ENCODE measurements around the gene CCDC171. TPM values are rescaled to one million over a fixed set of nuclear protein-coding genes. Genes with fewer than 3 reads are reported as not detected.

CCDC171 gene
- total RNA-seq, 1 experiment from 2014 or later, result 1.6 TPM

GRCh38 chr9:15711531-15711930, 158.7 kb downstream of the CCDC171 start:
- no peaks in the 10 kb centered on the region for H3K27me3 ChIP-seq (replicated peaks; ENCODE audit: control insufficient read depth, insufficient read depth, low read length)
- ChIA-PET CTCF (no interaction called here), POLR2A (no interaction called here)
- H3K9me3 ChIP-seq, result no peaks in the 10 kb centered on the region
- no peak overlapping the region for H3K27ac Mint-ChIP-seq (ENCODE audit: unreplicated experiment)
- intact Hi-C loops (cut with micrococcal nuclease; ENCODE audit: unreplicated experiment), result no loop called here
- H3K27me3 Mint-ChIP-seq (ENCODE audit: insufficient read depth, unreplicated experiment), result no peaks in the 10 kb centered on the region
- no peak for DNase-seq
- no peaks in the 10 kb centered on the region for H3K4me1 Mint-ChIP-seq (ENCODE audit: low read depth, unreplicated experiment)
- no peaks in the 10 kb centered on the region for H3K36me3 Mint-ChIP-seq (ENCODE audit: insufficient read depth, unreplicated experiment)
- H3K9me3 Mint-ChIP-seq (ENCODE audit: unreplicated experiment), result no peaks in the 10 kb centered on the region
- no peak overlapping the region for H3K4me3 Mint-ChIP-seq (ENCODE audit: unreplicated experiment)
- TF ChIP-seq, protein P1, sequence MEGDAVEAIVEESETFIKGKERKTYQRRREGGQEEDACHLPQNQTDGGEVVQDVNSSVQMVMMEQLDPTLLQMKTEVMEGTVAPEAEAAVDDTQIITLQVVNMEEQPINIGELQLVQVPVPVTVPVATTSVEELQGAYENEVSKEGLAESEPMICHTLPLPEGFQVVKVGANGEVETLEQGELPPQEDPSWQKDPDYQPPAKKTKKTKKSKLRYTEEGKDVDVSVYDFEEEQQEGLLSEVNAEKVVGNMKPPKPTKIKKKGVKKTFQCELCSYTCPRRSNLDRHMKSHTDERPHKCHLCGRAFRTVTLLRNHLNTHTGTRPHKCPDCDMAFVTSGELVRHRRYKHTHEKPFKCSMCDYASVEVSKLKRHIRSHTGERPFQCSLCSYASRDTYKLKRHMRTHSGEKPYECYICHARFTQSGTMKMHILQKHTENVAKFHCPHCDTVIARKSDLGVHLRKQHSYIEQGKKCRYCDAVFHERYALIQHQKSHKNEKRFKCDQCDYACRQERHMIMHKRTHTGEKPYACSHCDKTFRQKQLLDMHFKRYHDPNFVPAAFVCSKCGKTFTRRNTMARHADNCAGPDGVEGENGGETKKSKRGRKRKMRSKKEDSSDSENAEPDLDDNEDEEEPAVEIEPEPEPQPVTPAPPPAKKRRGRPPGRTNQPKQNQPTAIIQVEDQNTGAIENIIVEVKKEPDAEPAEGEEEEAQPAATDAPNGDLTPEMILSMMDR (IDR thresholded peaks at IDR 0.05; ENCODE audit: insufficient read depth in 1 of 2, low read depth in 1 of 2, low read length in 1 of 2, severe bottlenecking in 1 of 2, unreplicated experiment in 1 of 2), result no peak
- no peak overlapping the region for H3K4me3 ChIP-seq (ENCODE audit: low read depth, low read length)
- no peaks in the 10 kb centered on the region for H3K36me3 ChIP-seq (ENCODE audit: control insufficient read depth, insufficient read depth, low read length)
- no TSS peak for BruUV-seq (replicated peaks)
- no peaks in the 10 kb centered on the region for H3K4me1 ChIP-seq

DNA sequence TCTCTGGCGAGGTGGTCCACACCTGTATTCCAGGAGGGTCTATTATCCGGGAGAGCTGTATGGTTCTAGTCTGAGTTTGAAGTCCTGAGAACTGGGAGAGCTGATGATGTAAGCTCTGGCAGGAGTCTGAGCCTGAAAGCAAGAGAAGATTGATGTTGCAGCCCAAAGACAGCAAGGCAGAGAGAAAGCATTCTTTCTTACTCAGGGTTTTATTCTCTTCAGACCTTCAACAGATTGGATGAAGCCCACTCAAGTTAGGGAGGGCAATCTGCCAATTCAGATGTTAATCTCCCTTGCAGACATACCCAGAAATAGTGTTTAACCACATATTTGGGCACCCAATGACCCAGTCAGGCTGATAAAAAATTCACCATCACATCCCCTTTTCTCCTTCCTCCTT, 159.1 kb downstream of the CCDC171 start:
- Histone ChIP-seq H3K27me3 (replicated peaks; ENCODE audit: control insufficient read depth, insufficient read depth, low read length) (no peaks in the 10 kb centered on the region), H3K9me3 (no peaks in the 10 kb centered on the region), H3K36me3 (ENCODE audit: control insufficient read depth, insufficient read depth, low read length) (no peaks in the 10 kb centered on the region), H3K4me3 (ENCODE audit: low read depth, low read length) (no peak overlapping the region), H3K4me1 (no peaks in the 10 kb centered on the region)
- CTCF ChIA-PET, result no interaction called here
- intact Hi-C loops (cut with micrococcal nuclease; ENCODE audit: unreplicated experiment), result no loop called here
- DNase-seq, result no peak
- H3K9me3 Mint-ChIP-seq (ENCODE audit: unreplicated experiment), result no peaks in the 10 kb centered on the region
- H3K4me3 Mint-ChIP-seq (ENCODE audit: unreplicated experiment), result no peak overlapping the region
- no peaks in the 10 kb centered on the region for H3K27me3 Mint-ChIP-seq (ENCODE audit: insufficient read depth, unreplicated experiment)
- no peak overlapping the region for H3K27ac Mint-ChIP-seq (ENCODE audit: unreplicated experiment)
- no TSS peak for BruUV-seq (replicated peaks)
- H3K4me1 Mint-ChIP-seq (ENCODE audit: low read depth, unreplicated experiment), result no peaks in the 10 kb centered on the region
- POLR2A ChIA-PET, result no interaction called here
- TF ChIP-seq, protein P1 (IDR thresholded peaks at IDR 0.05; ENCODE audit: insufficient read depth in 1 of 2, low read depth in 1 of 2, low read length in 1 of 2, severe bottlenecking in 1 of 2, unreplicated experiment in 1 of 2), result no peak
- H3K36me3 Mint-ChIP-seq (ENCODE audit: insufficient read depth, unreplicated experiment), result no peaks in the 10 kb centered on the region

GRCh38 chr9:15714746-15715145, 161.9 kb downstream of the CCDC171 start:
- ChIA-PET POLR2A (no interaction called here), CTCF (no interaction called here)
- Histone ChIP-seq H3K4me3 (ENCODE audit: low read depth, low read length) (no peak overlapping the region), H3K9me3 (no peaks in the 10 kb centered on the region), H3K4me1 (no peaks in the 10 kb centered on the region), H3K36me3 (ENCODE audit: control insufficient read depth, insufficient read depth, low read length) (no peaks in the 10 kb centered on the region), H3K27me3 (replicated peaks; ENCODE audit: control insufficient read depth, insufficient read depth, low read length) (no peaks in the 10 kb centered on the region)
- H3K27me3 Mint-ChIP-seq (ENCODE audit: insufficient read depth, unreplicated experiment), result no peaks in the 10 kb centered on the region
- no peak for DNase-seq
- TF ChIP-seq, protein P1 (IDR thresholded peaks at IDR 0.05; ENCODE audit: insufficient read depth in 1 of 2, low read depth in 1 of 2, low read length in 1 of 2, severe bottlenecking in 1 of 2, unreplicated experiment in 1 of 2), result no peak
- H3K36me3 Mint-ChIP-seq (ENCODE audit: insufficient read depth, unreplicated experiment), result no peaks in the 10 kb centered on the region
- no peak overlapping the region for H3K4me3 Mint-ChIP-seq (ENCODE audit: unreplicated experiment)
- intact Hi-C loops (cut with micrococcal nuclease; ENCODE audit: unreplicated experiment), result no loop called here
- no peaks in the 10 kb centered on the region for H3K4me1 Mint-ChIP-seq (ENCODE audit: low read depth, unreplicated experiment)
- no peaks in the 10 kb centered on the region for H3K9me3 Mint-ChIP-seq (ENCODE audit: unreplicated experiment)
- no TSS peak for BruUV-seq (replicated peaks)
- H3K27ac Mint-ChIP-seq (ENCODE audit: unreplicated experiment), result no peak overlapping the region
